Measurements from ENCODE around the gene CHRDL1. TPM values are rescaled to one million over a fixed set of nuclear protein-coding genes. Genes with fewer than 3 reads are reported as not detected.
A peak's percentile ranks its signal among the peaks of the same experiment; 100 is the strongest.

CHRDL1 gene
- total RNA-seq, 4 donors from 2014 or later, result 107 to 170 (median 152) TPM

- DNase-seq (ENCODE audit: low spot score in 2 of 2), result no peak
- 27 to 31% methylated on average over 5 of the region's 5 CpGs for WGBS, 2 donors
- Histone ChIP-seq H3K9me3 (no peaks in the 10 kb centered on the region), H3K27me3 (peaks cover 0 to 37% of the 10 kb centered on the region in 2 donors), H3K4me3 (peak overlapping the region; percentile 17 to 56 (median 37)), H3K27ac (peak overlapping the region in 2 of 4 donors; percentile 42 to 82), H3K36me3 (no peaks in the 10 kb centered on the region), H3K4me1 (peaks cover 0 to 7% (median 0%) of the 10 kb centered on the region in 4 donors)
- TF ChIP-seq EP300 (IDR thresholded peaks at IDR 0.05), result no peak
- no peak for TF ChIP-seq CTCF (IDR thresholded peaks at IDR 0.05)
- TF ChIP-seq POLR2A (IDR thresholded peaks at IDR 0.05), result no peak
These were observed 735 bp upstream of the CHRDL1 start for GRCh38 chrX:110796407-110796697.

GRCh38 chrX:110794601-110795000 is 1.0 kb downstream of the CHRDL1 start:
- Histone ChIP-seq H3K27me3 (peaks cover 0 to 35% of the 10 kb centered on the region in 2 donors), H3K27ac (peak overlapping the region in 2 of 4 donors; percentile 42 to 82), H3K4me1 (peaks cover 0 to 7% (median 0%) of the 10 kb centered on the region in 4 donors), H3K36me3 (no peaks in the 10 kb centered on the region), H3K4me3 (peak overlapping the region; percentile 17 to 56 (median 37)), H3K9me3 (no peaks in the 10 kb centered on the region)
- no peak for TF ChIP-seq POLR2A (IDR thresholded peaks at IDR 0.05)
- no peak for TF ChIP-seq CTCF (IDR thresholded peaks at IDR 0.05)
- TF ChIP-seq EP300 (IDR thresholded peaks at IDR 0.05), result no peak
- WGBS, 2 donors, result 50 to 67% methylated on average over 3 of the region's 3 CpGs
- DNase-seq (ENCODE audit: low spot score in 2 of 2), result no peak

GRCh38 chrX:110791071-110791470 is 4.5 kb downstream of the CHRDL1 start:
- DNase-seq (ENCODE audit: low spot score in 2 of 2), result no peak
- Histone ChIP-seq H3K9me3 (no peaks in the 10 kb centered on the region), H3K4me1 (peaks cover 0 to 2% (median 0%) of the 10 kb centered on the region in 4 donors), H3K36me3 (no peaks in the 10 kb centered on the region), H3K4me3 (no peak overlapping the region), H3K27ac (peak overlapping the region in 1 of 4 donors; percentile 40), H3K27me3 (peaks cover 0 to 35% of the 10 kb centered on the region in 2 donors)
- 33 to 44% methylated on average over 5 of the region's 5 CpGs for WGBS, 2 donors
- no peak for TF ChIP-seq CTCF (IDR thresholded peaks at IDR 0.05)
- TF ChIP-seq POLR2A (IDR thresholded peaks at IDR 0.05), result no peak

- DNase-seq (ENCODE audit: low spot score in 2 of 2), result no peak
- 83 to 96% methylated on average over 4 of the region's 4 CpGs for WGBS, 2 donors
These were observed 9.1 kb downstream of the CHRDL1 start for GRCh38 chrX:110786486-110786885.

GRCh38 chrX:110759785-110760184 is 35.8 kb downstream of the CHRDL1 start:
- peaks cover 0 to 11% (median 0%) of the 10 kb centered on the region in 4 donors for H3K9me3 ChIP-seq
- H3K4me1 ChIP-seq, result no peaks in the 10 kb centered on the region
- TF ChIP-seq POLR2A (IDR thresholded peaks at IDR 0.05) (no peak), CTCF (IDR thresholded peaks at IDR 0.05) (no peak), EP300 (IDR thresholded peaks at IDR 0.05) (no peak)
- no peak for DNase-seq (ENCODE audit: low spot score in 2 of 2)
- no peaks in the 10 kb centered on the region for H3K36me3 ChIP-seq
- 50 to 69% methylated on average over 1 of the region's 1 CpG for WGBS, 2 donors
- H3K27ac ChIP-seq, result no peak overlapping the region
- no peaks in the 10 kb centered on the region for H3K27me3 ChIP-seq
- H3K4me3 ChIP-seq, result no peak overlapping the region

More at GRCh38 chrX:110786486-110786885, 9.1 kb downstream of the CHRDL1 start:
- TF ChIP-seq EP300 (IDR thresholded peaks at IDR 0.05) (no peak), POLR2A (IDR thresholded peaks at IDR 0.05) (no peak), CTCF (IDR thresholded peaks at IDR 0.05) (no peak)
- H3K27me3 ChIP-seq, result peaks cover 0 to 16% of the 10 kb centered on the region in 2 donors
- H3K36me3 ChIP-seq, result no peaks in the 10 kb centered on the region
- H3K27ac ChIP-seq, result no peak overlapping the region
- no peak overlapping the region for H3K4me3 ChIP-seq
- no peaks in the 10 kb centered on the region for H3K4me1 ChIP-seq
- H3K9me3 ChIP-seq, result no peaks in the 10 kb centered on the region
